Central memory CD4-positive, alpha-beta T cell (primary cell): ENCODE results near the gene STAP2.
"Not testable (repeated sequence)": the region's sequence is repeated elsewhere in the genome, so short reads cannot be mapped to it uniquely, and the experiment has no call there.

ENCODE experiments used
- DNase-seq: peaks from one replicate; pipeline ENCODE4 v3.0.0; 2022

The STAP2 gene

GRCh38 chr19:4297901-4298809 is 40.5 kb downstream of the STAP2 start:
- DNase-seq: no peak

GRCh38 chr19:4295972-4296771 is 42.5 kb downstream of the STAP2 start:
- DNase-seq: no peak

- DNase-seq: no peak
Observed at GRCh38 chr19:4294389-4294788, 44.2 kb downstream of the STAP2 start.

GRCh38 chr19:4292515-4292914 is 46.1 kb downstream of the STAP2 start:
- no peak for DNase-seq

- DNase-seq: no peak
Observed at GRCh38 chr19:4291184-4291732, 47.4 kb downstream of the STAP2 start.

GRCh38 chr19:4288091-4288777 is 50.4 kb downstream of the STAP2 start:
- no peak for DNase-seq

- DNase-seq: not testable (repeated sequence)
Observed at GRCh38 chr19:4286141-4286540, 52.5 kb downstream of the STAP2 start.

- no peak for DNase-seq
Observed at GRCh38 chr19:4284974-4285373, 53.7 kb downstream of the STAP2 start.

GRCh38 chr19:4284176-4284958 is 54.3 kb downstream of the STAP2 start:
- no peak for DNase-seq

- DNase-seq: no peak
Observed at GRCh38 chr19:4279530-4280422, 58.9 kb downstream of the STAP2 start.

- no peak for DNase-seq
Observed at GRCh38 chr19:4279267-4279529, 59.4 kb downstream of the STAP2 start.

- DNase-seq: no peak
Observed at GRCh38 chr19:4278419-4279266, 60.0 kb downstream of the STAP2 start, which contains the start of gene SHD. Gene SHD (plus strand): TSS chr19:4279266. CDS start chr19:4280064, 798 bp downstream.

- DNase-seq: no peak
Observed at GRCh38 chr19:4278010-4278409, 60.6 kb downstream of the STAP2 start.

GRCh38 chr19:4277191-4277696 is 61.4 kb downstream of the STAP2 start:
- DNase-seq: no peak

- DNase-seq: not testable (repeated sequence)
Observed at GRCh38 chr19:4274321-4274686, 64.3 kb downstream of the STAP2 start.
